ENCODE results near the gene IL3.

DNA sequence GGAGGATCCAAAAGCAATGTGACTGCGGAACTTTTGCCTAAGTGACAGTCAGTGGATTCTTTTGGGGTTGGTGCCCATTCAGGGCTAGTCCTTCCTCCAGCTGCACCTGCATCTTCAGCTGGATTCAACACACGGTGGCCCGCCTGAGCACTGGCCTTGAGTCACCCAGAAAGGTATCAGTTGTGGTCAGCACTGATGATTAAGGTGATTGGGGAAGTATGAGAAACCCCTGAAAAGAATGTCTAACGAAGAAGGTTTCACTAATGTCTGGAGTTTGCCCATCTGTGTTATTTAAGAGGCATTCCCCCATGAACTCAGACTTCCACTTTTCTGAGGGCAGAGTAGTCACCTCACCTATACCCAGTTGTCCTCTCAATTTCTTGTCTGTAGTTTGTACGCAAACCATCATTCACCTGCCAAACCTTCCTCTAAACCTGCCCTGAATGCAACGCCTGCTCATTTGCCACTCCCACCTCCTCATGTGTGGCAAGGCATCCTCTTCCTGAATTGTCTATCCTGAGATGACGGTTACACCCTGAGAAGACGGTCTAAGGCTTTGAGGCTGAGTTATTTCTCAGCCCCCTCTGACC, 40.3 kb downstream of the IL3 start:
- no peak for TF ChIP-seq CTCF (IDR thresholded peaks at IDR 0.05)
- no peak for TF ChIP-seq EZH2 (IDR thresholded peaks at IDR 0.05; ENCODE audit: borderline replicate concordance, insufficient read depth, low read depth, low read length, poor library complexity, severe bottlenecking)

Data from B cell (primary cell).